NCI-H1092 treated with DMSO at 0.1 percent for 48 hours (cell line): ENCODE data around the gene SP3.

Experiments used
- DNase-seq: peaks from one replicate; lab custom pipeline; 2025; lab: John Stamatoyannopoulos, UW

The SP3 gene

DNA sequence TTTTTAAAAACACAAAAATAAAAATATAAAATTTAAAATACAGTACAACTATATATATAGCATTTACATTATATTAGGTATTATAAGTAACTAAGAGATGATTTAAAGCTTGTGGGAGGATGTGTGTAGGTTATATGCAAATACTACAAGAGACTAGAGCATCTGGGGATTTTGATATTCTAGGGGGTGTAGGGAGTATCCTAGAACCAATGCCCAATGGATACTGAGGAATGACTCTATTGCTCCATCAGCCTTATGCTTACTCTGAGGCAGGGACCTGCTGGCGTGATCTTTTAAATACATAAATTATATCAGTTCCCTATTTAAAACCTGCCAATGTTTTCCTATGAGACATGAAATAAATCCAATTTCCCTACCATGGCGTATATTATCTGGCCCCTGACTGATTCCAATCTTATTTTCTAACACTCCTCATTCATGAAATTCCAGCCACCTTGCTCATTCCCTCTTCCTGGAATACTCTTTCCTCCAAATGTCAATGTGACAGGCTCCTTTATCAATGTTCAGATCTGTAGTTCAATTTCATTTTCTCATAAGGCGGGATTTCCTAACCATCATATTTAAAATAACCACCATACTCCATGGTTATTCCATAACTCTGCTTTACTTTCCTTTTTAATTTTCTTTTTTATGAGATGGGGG, 22.2 kb downstream of the SP3 start:
- DNase-seq, result no peak

DNA sequence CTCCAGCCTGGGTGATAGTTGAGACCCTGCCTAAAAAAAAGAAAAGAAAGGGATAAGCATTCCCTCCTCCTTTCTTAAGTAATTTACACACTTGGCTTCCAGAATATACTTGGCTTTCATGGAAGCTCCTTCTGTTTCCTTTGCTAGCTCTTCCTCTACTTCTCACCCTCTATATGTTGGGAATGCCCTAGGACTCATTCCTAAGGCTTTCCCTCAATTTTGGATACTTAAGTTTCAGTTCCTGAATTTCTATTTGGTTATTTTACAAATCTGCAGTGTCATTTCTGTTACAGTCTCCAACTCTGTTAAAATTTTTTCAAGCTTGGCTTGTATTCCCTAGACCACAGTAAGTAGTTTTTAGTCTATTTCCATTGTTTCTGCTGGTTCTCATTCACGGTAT, 23.6 kb downstream of the SP3 start:
- no peak for DNase-seq

DNA sequence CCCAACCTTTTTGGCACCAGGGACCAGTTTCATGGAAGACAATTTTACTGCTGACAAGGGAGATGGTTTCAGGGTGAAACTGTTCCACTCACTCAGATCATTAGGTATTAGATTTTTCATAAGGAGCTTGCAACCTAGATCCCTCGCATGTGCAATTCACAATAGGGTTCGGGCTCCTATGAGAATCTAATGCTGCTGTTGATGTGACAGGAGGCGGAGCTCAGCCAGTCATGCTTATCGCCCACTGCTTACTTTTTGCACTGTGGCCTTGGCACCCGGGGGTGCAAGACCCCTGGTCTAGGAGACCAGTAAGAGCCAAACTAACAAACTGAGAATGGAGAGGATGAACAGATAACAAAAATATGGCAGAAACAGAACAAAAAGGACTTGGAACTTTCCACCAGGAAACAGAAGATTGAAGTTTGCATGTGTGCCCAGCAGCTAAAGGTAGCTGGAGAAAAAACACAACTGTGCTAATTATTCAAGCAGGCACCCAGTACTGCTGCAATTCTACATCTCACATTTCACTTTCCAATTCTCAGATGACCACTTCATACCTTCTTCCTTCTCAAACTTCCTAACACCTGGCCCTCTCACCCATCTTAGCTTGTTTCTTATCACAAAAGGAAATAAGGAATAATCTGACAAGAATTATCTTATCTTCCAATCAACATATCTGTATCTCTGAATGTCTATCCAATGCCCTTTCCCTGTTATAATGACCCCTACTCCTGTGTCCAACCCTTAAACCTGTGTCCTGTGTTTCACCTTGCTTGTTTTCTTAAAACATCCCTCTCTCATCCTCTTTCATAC, 24.8 kb downstream of the SP3 start:
- no peak for DNase-seq

- no peak for DNase-seq
These were observed 26.3 kb downstream of the SP3 start for GRCh38 chr2:173938700-173939384.

- no peak for DNase-seq
These were observed 29.9 kb downstream of the SP3 start for GRCh38 chr2:173935305-173935704.

- DNase-seq, result no peak
These were observed 30.3 kb downstream of the SP3 start for GRCh38 chr2:173934895-173935294.

- no peak for DNase-seq
These were observed 33.4 kb downstream of the SP3 start for GRCh38 chr2:173931751-173932150.

DNA sequence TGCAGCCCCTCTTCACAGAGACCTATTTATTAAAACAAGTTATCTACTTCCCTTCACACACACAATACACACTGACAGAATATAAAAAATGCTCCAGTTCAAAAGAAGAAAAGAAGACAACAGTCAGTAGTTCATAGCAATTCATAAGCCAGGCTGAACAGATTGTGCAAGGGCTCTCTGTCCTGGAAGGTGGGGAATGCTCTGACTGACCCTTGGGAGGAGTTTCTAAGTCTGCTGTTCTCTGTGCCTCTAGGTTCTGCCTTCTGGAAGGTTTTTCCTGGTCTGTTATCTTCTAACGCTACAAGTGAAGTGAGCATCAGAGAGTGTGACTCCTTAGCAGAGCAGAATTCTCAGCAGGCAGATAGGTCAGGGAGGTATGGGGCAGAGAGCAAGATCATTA, 35.7 kb downstream of the SP3 start:
- no peak for DNase-seq

GRCh38 chr2:173926875-173927274, 38.3 kb downstream of the SP3 start:
- no peak for DNase-seq

- DNase-seq, result no peak
These were observed 40.9 kb downstream of the SP3 start for GRCh38 chr2:173924285-173924684.

DNA sequence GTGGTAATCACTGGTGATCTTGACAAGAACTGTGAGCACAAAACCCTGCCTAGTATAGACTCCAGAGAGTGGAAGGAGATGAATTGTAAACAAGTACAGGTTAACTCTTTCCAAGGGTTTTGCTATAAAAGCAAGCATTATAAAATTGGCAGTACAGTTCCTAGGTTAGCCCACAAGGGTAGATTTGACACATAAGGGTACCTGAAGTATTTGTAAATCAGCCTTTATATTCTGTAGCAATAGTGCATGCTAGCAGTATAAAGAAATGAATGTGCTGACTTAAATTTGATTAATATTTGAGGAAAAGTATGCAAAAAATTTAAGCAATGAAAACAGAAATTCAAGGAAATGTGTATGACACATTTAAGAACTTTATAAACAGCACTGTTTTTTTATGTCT, 42.4 kb downstream of the SP3 start:
- DNase-seq, result no peak

DNA sequence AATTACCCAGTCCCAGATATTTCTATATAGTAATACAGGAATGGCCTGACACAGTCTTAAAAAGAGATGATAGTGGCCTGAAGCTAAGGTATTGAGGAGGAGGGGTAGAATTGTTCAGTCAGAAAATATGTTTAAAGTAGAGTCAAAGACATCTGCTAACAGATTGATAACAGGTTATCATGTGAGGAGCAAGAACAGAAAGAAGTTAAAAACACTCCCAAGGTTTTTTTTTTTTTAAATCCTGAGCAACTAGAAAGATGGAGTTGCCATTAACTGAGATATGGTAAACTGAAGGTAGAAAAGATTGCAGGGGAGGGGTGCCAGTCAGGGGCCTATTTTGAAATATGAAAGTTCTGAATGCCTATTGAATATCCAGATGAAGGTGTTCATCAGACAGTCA, 43.1 kb downstream of the SP3 start:
- DNase-seq, result no peak

DNA sequence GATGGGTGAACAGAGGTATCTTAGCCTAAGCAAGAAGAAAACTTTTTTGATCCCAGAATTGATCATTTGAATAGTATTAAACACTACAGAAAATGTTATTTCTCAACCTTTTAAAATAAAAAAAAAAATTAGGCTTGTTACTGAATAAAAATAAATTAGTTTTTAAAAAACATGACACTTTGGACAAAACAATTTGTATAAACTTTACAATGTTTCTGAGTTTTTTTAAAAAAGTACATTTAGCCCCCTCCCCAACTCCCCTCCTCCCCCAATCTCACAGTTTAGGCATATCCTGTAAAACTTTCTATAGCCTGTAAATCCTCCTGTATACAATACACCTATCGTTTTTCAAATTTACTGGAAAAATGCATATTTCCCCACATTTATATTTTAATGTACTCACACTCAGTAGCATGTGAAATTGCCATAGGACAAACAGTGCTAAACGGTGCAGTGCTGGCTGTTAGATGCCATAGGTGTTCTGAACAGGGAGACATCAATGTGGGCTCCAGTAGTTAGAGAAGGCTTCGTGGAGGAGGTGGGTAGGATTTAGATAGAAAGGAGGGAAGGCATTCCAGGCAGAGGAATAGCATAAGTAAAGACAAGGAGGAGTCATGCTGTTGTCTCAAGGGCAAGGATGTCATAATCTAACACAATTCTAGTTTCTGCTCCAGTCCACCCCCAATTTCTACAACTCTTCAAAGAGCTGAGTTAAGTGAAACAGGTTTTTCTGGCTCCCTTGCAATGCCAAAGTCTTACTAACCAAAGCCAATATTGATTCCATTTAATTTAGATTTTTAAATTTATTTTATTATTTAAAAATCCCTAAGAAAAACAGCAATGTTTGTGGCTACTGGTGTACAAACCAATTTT, 50.9 kb downstream of the SP3 start:
- DNase-seq, result no peak

DNA sequence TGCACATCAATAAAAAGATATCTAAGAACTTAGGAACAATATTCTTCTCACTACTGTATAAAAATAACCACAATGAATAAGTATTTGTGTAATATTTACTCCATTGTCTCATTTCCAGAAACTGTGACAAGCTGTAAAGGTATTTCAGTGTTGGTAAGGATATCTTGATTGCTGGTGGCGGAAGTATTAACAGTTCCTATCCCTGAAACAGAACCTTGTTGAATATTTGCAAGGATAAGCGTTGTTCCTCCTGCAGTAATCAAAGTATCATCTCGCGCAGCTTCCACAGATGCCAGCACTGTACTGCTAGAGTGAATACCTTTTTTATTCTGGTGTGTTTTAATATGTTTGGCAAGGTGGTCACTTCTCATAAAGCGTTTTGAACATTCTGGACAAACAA, 55.3 kb downstream of the SP3 start:
- no peak for DNase-seq

DNA sequence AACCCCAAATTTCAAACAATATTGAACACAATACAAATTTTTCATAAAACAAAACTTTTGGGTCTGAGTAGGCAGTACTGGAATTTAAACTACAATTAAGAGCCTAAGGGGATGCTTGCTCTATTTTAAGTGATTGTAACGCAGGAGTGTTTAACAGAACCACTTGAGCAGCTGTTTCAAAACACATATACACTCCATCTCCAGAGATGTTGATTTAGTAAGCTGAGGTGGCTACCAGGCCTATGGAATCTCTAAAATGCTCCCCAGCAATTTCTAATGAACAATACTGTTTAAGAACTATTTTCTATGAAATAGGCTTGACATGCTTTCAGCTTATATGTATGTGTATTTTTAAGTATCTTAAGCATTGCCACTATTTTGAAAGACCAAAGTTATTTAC, 58.5 kb downstream of the SP3 start:
- no peak for DNase-seq

- no peak for DNase-seq
These were observed 61.4 kb downstream of the SP3 start for GRCh38 chr2:173903601-173904394.

DNA sequence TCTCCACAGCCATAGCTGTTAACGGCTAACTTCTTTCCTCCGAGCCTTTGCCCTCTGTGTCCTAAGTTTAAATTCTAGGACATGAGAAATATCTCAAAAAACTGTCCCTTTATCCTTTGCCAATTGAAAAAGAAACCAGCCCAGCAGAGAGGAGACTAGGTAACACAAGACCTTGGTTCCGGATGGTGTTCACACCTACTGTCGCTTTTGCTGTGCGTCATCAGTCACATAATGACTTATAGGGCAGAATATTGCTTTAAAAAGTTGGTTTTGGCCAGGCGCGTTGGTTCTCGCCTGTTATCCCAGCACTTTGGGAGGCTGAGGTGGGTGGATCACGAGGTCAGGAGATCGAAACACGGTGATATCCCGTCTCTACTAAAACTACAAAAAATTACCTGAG, 66.2 kb downstream of the SP3 start:
- DNase-seq, result no peak

DNA sequence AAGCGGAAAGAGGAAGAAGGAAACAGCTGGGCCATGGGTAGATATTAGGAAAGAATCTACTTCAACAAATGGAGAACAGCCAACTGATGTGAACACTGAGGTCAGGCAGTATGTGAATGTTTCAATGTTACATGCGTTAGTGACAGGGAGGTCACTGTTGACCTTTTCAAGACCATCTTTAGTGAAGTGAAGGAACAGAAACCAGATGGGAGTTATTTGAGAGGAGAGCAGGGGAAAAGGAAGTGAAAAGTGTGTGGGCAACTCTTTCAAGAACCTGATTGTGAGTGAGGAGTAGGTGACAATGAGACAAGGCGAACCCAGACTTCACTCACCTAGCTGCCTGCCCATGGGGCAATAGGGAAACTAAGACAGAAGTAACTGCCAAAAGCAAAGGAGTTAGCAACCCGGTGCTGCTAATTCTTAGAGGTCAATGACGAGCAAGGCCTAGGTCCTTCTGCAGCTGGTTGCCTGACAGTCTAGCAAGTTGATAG, 67.0 kb downstream of the SP3 start:
- no peak for DNase-seq

DNA sequence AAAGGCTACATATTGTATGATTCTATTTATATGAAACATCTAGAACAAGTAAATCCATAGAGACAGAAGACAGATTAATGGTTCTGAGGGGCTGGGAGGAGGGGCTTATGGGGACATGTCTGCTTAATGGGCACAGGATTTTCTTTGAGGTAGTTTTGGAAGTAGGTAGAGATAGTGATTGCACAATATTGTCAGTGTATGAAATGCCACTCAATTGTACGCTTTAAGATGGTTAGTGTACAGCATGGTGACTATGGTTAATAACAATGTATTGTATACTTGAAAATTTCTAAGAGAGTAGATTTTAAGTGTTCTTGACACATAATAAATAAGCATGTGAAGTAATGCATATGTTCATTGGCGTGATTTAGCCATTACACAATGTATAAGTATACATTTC, 68.4 kb downstream of the SP3 start:
- DNase-seq, result no peak

DNA sequence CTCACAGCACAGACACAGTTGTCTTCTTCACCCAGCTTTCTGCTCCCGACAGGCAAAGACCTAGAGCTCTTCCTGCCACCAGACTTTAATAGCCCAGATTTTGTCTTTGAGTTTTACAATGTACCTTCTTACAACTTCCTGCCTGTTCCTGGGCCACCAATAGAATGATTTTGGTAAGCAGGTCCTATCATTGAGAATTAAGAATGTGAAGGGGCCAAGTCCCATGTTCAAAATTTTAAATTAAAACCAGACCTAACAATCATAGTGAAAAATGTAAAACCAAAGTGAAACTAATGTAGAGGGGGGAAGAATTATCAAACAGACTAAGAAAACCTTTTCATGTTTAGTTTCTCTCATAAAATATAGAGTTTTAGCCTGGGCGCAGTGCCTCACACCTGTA, 72.8 kb downstream of the SP3 start:
- no peak for DNase-seq

GRCh38 chr2:173891315-173892037, 73.7 kb downstream of the SP3 start:
- no peak for DNase-seq
